Esophagus muscularis mucosa (tissue), 4 donors: ENCODE measurements around the gene SLC17A9.

ENCODE experiments used
- CTCF ChIP-seq, 3 experiments: fragments of 200-600 bp in 2 of 3; fragments of 450-650 bp in 1 of 3; sonication (generic) in 2 of 3; IDR thresholded peaks; one replicate each; pipeline ENCODE4 v1.5.1; 2017 to 2019; ENCODE audit warnings: antibody characterized with exemption in 3 of 3, mild to moderate bottlenecking in 2 of 3, moderate library complexity in 1 of 3
- EP300 ChIP-seq: sonication (generic); formaldehyde crosslinking; IDR thresholded peaks from one replicate; pipeline ENCODE4 v1.6.1; 2017; ENCODE audit warnings: antibody characterized with exemption
- POLR2A ChIP-seq: fragments of 450-650 bp; IDR thresholded peaks from one replicate; pipeline ENCODE4 v1.6.1; 2017; ENCODE audit warnings: antibody characterized with exemption, moderate library complexity, mild to moderate bottlenecking, low read depth
- POLR2AphosphoS5 ChIP-seq, 2 donors: sonication (generic); formaldehyde crosslinking; IDR thresholded peaks; one replicate each; pipeline ENCODE4 v1.6.1; 2017; ENCODE audit warnings: antibody characterized with exemption in 2 of 2

GRCh38 chr20:62971211-62971949 is 18.9 kb downstream of the SLC17A9 start:
- TF ChIP-seq CTCF (IDR thresholded peaks at IDR 0.05) (no peak), POLR2AphosphoS5 (IDR thresholded peaks at IDR 0.05) (no peak), POLR2A (no peak), EP300 (no peak)
